Gastrocnemius medialis (tissue), 4 donors: Measurements from ENCODE around the gene MAPKAP1. TPM values are rescaled to one million over a fixed set of nuclear protein-coding genes. Genes with fewer than 3 reads are reported as not detected.

ENCODE experiments used
- ATAC-seq, 2 donors: fragments of 150-250 bp; one replicate each; pipeline ENCODE4 v1.9.1; 2016
- DNase-seq, 2 donors: peaks; one replicate each; pipeline ENCODE4 v3.0.0-alpha.2; 2019
- H3K27ac ChIP-seq, 4 donors: fragments of 200-600 bp; sonication (generic); 1 replicate in 1 of 4; 2 replicates in 3 of 4; pipeline ENCODE4 v1.5.1; 2016 to 2018; ENCODE audit warnings: mild to moderate bottlenecking in 2 of 4, moderate library complexity in 1 of 4
- H3K27me3 ChIP-seq, 3 donors: fragments of 200-600 bp; sonication (generic) in 2 of 3; 1 replicate in 1 of 3; 2 replicates in 2 of 3; pipeline versions ENCODE4 v1.5.1 to v1.6.0; 2016 to 2019; ENCODE audit warnings: mild to moderate bottlenecking in 1 of 3, moderate library complexity in 1 of 3
- H3K36me3 ChIP-seq, 2 donors: fragments of 200-600 bp; sonication (generic) in 1 of 2; one replicate each; pipeline ENCODE4 v1.5.1; 2017 to 2018
- H3K4me1 ChIP-seq, 2 donors: fragments of 200-600 bp; sonication (generic) in 1 of 2; one replicate each; pipeline ENCODE4 v1.5.1; 2016 to 2017; ENCODE audit warnings: mild to moderate bottlenecking in 2 of 2
- H3K4me3 ChIP-seq, 4 donors: fragments of 200-600 bp; sonication (generic) in 3 of 4; 1 replicate in 1 of 4; 2 replicates in 3 of 4; pipeline ENCODE4 v1.5.1; 2016 to 2019; ENCODE audit warnings: mild to moderate bottlenecking in 2 of 4
- H3K9me3 ChIP-seq, 3 donors: fragments of 200-600 bp; sonication (generic) in 2 of 3; 1 replicate in 1 of 3; 2 replicates in 2 of 3; pipeline ENCODE4 v1.5.1; 2016 to 2019
- POLR2A ChIP-seq, 2 donors: fragments of 450-650 bp; IDR thresholded peaks; one replicate each; pipeline ENCODE4 v1.6.1; 2017; ENCODE audit warnings: antibody characterized with exemption in 2 of 2, mild to moderate bottlenecking in 2 of 2, moderate library complexity in 2 of 2
- in situ Hi-C, 4 donors: fragments of 200-750 bp; cut with MboI; loops; one replicate each; pipeline versions ENCODE4 v1.15.0 to v1.8.0; 2017; ENCODE audit warnings: low sequenced_read_pairs in 4 of 4
- intact Hi-C: fragments of 100-400 bp; cut with DNase I; formaldehyde crosslinking; loops from one replicate; pipeline ENCODE4 v1.15.1; 2023; ENCODE audit warnings: low total_unique reads
- total RNA-seq, 4 donors: library from RNA; depleted of rRNA; stranded (reverse); fragments of >200 nt; gene quantifications; one replicate each; pipeline versions ENCODE4 v1.1.0 to v1.2.3, GENCODE V29; 2016
- TF ChIP-seq, protein P1 (sequence below), 5 experiments: fragments of 450-650 bp in 3 of 5; fragments of 200-600 bp in 2 of 5; sonication (generic) in 2 of 5; IDR thresholded peaks in 4 of 5; conservative IDR thresholded peaks in 1 of 5; 1 replicate in 4 of 5; 2 replicates in 1 of 5; pipeline ENCODE4 v1.5.1; 2016 to 2019; ENCODE audit warnings: antibody characterized with exemption in 5 of 5, mild to moderate bottlenecking in 3 of 5, moderate library complexity in 3 of 5

The MAPKAP1 gene
- total RNA-seq, 4 donors from 2014 or later, result 58.2 to 123 (median 104) TPM

GRCh38 chr9:125515983-125516940 is 190.7 kb downstream of the MAPKAP1 start:
- in situ Hi-C loops, result no loop called here
- no peak overlapping the region for H3K4me3 ChIP-seq
- H3K4me1 ChIP-seq, result peaks cover 16 to 18% of the 10 kb centered on the region in 2 donors
- H3K27me3 ChIP-seq, result no peaks in the 10 kb centered on the region
- TF ChIP-seq, protein P1, sequence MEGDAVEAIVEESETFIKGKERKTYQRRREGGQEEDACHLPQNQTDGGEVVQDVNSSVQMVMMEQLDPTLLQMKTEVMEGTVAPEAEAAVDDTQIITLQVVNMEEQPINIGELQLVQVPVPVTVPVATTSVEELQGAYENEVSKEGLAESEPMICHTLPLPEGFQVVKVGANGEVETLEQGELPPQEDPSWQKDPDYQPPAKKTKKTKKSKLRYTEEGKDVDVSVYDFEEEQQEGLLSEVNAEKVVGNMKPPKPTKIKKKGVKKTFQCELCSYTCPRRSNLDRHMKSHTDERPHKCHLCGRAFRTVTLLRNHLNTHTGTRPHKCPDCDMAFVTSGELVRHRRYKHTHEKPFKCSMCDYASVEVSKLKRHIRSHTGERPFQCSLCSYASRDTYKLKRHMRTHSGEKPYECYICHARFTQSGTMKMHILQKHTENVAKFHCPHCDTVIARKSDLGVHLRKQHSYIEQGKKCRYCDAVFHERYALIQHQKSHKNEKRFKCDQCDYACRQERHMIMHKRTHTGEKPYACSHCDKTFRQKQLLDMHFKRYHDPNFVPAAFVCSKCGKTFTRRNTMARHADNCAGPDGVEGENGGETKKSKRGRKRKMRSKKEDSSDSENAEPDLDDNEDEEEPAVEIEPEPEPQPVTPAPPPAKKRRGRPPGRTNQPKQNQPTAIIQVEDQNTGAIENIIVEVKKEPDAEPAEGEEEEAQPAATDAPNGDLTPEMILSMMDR (IDR thresholded peaks at IDR 0.05 in 4 of 5, conservative IDR thresholded peaks at IDR 0.05 in 1 of 5), result no peak
- no peak for TF ChIP-seq POLR2A (IDR thresholded peaks at IDR 0.05)
- H3K36me3 ChIP-seq, result no peaks in the 10 kb centered on the region
- H3K9me3 ChIP-seq, result no peaks in the 10 kb centered on the region
- ATAC-seq (no peak), DNase-seq (no peak)
- intact Hi-C loops, result no loop called here
- H3K27ac ChIP-seq, result no peak overlapping the region

DNA sequence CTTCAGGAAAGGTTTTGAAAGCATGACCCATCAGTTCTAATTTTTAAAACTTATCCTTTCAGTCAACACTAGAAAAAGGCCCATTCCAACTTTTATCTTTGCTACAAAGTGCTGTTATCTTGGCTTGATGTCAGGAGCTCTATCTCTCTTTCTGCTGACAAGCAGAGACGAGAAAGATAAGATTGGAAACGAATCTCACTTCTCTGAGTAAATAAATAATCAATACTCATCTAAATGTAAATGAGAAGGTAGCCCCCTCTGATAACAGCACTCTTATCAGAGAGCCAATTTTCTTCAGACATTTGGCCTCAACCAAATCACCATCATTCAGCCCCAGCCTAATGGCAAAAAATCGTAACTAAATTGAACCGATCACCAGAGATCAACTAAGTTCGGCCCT is 191.7 kb downstream of the MAPKAP1 start:
- intact Hi-C loops (no loop called here), in situ Hi-C loops (no loop called here)
- ATAC-seq, result no peak
- no peak for TF ChIP-seq POLR2A (IDR thresholded peaks at IDR 0.05)
- TF ChIP-seq, protein P1 (IDR thresholded peaks at IDR 0.05 in 4 of 5, conservative IDR thresholded peaks at IDR 0.05 in 1 of 5), result no peak
- no peaks in the 10 kb centered on the region for H3K27me3 ChIP-seq
- H3K4me1 ChIP-seq, result peaks cover 26% of the 10 kb centered on the region in 2 donors
- no peaks in the 10 kb centered on the region for H3K36me3 ChIP-seq
- no peaks in the 10 kb centered on the region for H3K9me3 ChIP-seq
- no peak overlapping the region for H3K27ac ChIP-seq
- no peak overlapping the region for H3K4me3 ChIP-seq
- DNase-seq, result no peak

GRCh38 chr9:125514468-125514867 is 192.5 kb downstream of the MAPKAP1 start:
- no peak for ATAC-seq
- Histone ChIP-seq H3K9me3 (no peaks in the 10 kb centered on the region), H3K4me1 (peaks cover 29 to 34% of the 10 kb centered on the region in 2 donors), H3K36me3 (no peaks in the 10 kb centered on the region), H3K27ac (no peak overlapping the region), H3K4me3 (no peak overlapping the region), H3K27me3 (no peaks in the 10 kb centered on the region)
- TF ChIP-seq, protein P1 (IDR thresholded peaks at IDR 0.05 in 4 of 5, conservative IDR thresholded peaks at IDR 0.05 in 1 of 5), result no peak
- no peak for DNase-seq
- intact Hi-C loops, result no loop called here
- in situ Hi-C loops, result no loop called here

GRCh38 chr9:125513668-125514413 is 193.2 kb downstream of the MAPKAP1 start:
- TF ChIP-seq, protein P1 (IDR thresholded peaks at IDR 0.05 in 4 of 5, conservative IDR thresholded peaks at IDR 0.05 in 1 of 5), result no peak
- TF ChIP-seq POLR2A (IDR thresholded peaks at IDR 0.05), result no peak
- Histone ChIP-seq H3K4me3 (peak overlapping the region in 2 of 4 donors; percentile 23 to 25), H3K4me1 (peaks cover 31 to 37% of the 10 kb centered on the region in 2 donors), H3K27me3 (no peaks in the 10 kb centered on the region), H3K27ac (peak overlapping the region; percentile 31 to 45 (median 41)), H3K9me3 (no peaks in the 10 kb centered on the region), H3K36me3 (no peaks in the 10 kb centered on the region)
- ATAC-seq, result peak; percentile 90 to 96
- intact Hi-C loops, result no loop called here
- in situ Hi-C loops, result no loop called here
- peak in 1 of 2 donors; percentile 28 for DNase-seq
